ENCODE data around the gene ZNF436.

The ZNF436 gene

GRCh38 chr1:23358310-23358875 lies 11.2 kb downstream of the ZNF436 start:
- TF ChIP-seq, protein P1, sequence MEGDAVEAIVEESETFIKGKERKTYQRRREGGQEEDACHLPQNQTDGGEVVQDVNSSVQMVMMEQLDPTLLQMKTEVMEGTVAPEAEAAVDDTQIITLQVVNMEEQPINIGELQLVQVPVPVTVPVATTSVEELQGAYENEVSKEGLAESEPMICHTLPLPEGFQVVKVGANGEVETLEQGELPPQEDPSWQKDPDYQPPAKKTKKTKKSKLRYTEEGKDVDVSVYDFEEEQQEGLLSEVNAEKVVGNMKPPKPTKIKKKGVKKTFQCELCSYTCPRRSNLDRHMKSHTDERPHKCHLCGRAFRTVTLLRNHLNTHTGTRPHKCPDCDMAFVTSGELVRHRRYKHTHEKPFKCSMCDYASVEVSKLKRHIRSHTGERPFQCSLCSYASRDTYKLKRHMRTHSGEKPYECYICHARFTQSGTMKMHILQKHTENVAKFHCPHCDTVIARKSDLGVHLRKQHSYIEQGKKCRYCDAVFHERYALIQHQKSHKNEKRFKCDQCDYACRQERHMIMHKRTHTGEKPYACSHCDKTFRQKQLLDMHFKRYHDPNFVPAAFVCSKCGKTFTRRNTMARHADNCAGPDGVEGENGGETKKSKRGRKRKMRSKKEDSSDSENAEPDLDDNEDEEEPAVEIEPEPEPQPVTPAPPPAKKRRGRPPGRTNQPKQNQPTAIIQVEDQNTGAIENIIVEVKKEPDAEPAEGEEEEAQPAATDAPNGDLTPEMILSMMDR (conservative IDR thresholded peaks at IDR 0.05) = no peak
- H3K27ac ChIP-seq = no peak overlapping the region

DNA sequence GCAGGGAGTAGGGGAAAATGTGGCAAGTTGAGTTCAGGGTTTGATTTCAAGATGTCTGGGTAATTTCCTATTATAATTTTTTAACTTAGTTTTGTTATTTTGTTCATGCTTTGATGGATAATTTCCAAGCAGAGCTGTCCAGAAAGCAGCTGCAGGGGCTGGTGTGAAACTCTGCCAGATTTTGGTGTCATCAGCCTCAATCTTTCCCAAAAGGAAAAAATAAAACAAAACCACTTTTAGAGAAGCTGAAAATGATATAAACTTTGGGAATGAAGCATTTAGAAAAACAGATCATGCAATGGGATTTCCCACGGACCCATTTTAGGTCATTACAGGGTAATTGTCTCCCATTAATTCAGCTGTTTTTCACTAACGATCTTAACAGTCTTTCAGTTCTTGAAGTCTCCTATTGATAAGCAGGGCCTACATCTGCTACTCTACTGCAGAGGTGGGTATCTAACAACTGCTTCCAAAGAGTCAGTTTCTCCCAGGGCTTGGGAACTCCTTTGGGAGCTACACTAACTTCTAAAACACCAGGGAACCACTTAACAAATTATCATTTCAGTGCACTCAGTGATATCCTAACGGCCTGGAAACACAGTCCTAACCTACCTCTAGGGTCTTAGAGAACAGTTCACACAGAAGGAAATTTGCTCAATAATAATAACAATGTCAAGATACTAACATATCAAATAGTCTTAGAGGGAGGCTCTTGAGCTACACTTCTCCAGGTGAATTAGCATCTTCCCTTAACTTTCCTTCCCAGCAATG lies 12.3 kb downstream of the ZNF436 start:
- H3K27ac ChIP-seq = no peak overlapping the region
- TF ChIP-seq, protein P1 (conservative IDR thresholded peaks at IDR 0.05) = no peak

- TF ChIP-seq, protein P1 (conservative IDR thresholded peaks at IDR 0.05) = no peak
- H3K27ac ChIP-seq = no peak overlapping the region
Observed at GRCh38 chr1:23356471-23357137, 13.0 kb downstream of the ZNF436 start.

DNA sequence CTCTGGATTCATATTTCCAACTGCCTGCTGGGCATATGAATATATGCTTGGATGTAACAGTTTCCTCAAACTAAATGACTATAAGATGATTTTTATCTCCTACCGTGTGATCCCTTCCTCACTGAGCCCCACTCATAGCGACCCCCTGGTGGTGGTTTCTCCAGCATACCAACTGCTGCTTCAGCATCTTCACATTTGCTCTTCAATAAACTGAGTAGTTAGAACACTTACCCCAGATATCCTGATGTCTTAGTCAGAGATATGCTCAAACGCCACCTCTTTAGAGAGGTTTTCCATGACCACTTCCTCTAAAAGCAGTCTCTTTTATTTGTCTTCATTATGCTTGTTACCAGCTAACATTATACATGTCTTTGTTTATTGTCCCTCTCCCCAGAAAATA lies 15.4 kb downstream of the ZNF436 start:
- H3K27ac ChIP-seq = no peak overlapping the region
- TF ChIP-seq, protein P1 (conservative IDR thresholded peaks at IDR 0.05) = peak; percentile 12; the same call in 1 of the 2 replicates

GRCh38 chr1:23352096-23352695 lies 17.4 kb downstream of the ZNF436 start:
- no peak overlapping the region for H3K27ac ChIP-seq
- TF ChIP-seq, protein P1 (conservative IDR thresholded peaks at IDR 0.05) = no peak

DNA sequence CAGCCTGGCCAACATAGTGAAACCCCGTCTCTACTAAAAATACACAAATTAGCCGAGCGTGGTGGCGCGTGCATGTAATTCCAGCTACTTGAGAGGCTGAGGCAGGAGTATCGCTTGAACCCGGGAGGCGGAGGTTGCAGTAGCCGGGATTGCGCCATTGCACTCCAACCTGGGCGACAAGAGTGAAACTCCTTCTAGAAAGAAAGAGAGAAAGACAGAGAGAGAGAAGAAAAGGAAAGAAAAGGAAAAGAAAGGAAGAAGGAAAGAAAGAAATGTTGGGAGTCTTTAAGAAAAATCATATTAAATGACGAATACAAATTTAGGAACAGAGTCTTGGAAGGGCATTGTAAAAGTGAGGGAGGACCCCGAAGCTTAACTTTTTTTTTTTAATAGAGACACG lies 23.7 kb downstream of the ZNF436 start:
- H3K27ac ChIP-seq = peak overlapping the region; percentile 98
- TF ChIP-seq, protein P1 (conservative IDR thresholded peaks at IDR 0.05) = no peak

GRCh38 chr1:23344987-23345472 lies 24.6 kb downstream of the ZNF436 start:
- TF ChIP-seq, protein P1 (conservative IDR thresholded peaks at IDR 0.05) = no peak
- peak overlapping the region; percentile 98 for H3K27ac ChIP-seq

All from VCaP (cell line).